PFSK-1 (cell line): ENCODE results near the gene ROBO1.

Experiments
- FOXP2 ChIP-seq: optimal IDR thresholded peaks from 2 replicates; pipeline ENCODE3; 2011; ENCODE audit warnings: borderline replicate concordance, control low read depth, inconsistent platforms; ENCODE audit not compliant: insufficient read depth; ENCODE audit errors: extremely low read length, extremely low read depth
- POLR2AphosphoS5 ChIP-seq: IDR thresholded peaks from 2 replicates; pipeline ENCODE4 v1.6.1; 2012; ENCODE audit warnings: low read depth, mild to moderate bottlenecking, control low read depth, low read length, moderate library complexity
- SIN3A ChIP-seq: IDR thresholded peaks from 2 replicates; pipeline ENCODE4 v1.6.1; 2012; ENCODE audit warnings: mild to moderate bottlenecking, low read length, moderate library complexity, borderline replicate concordance; ENCODE audit not compliant: insufficient read depth
- TAF1 ChIP-seq: IDR thresholded peaks from 2 replicates; pipeline ENCODE4 v1.6.1; 2012; ENCODE audit warnings: low read length, control low read depth, borderline replicate concordance; ENCODE audit not compliant: insufficient read depth
- TF ChIP-seq, protein P1 (sequence below), 2 experiments: IDR thresholded peaks; 2 replicates each; pipeline versions ENCODE4 v1.6.1 to v1.8.0; 2011 to 2012; ENCODE audit warnings: low read depth in 2 of 2, low read length in 2 of 2, control low read depth in 1 of 2, inconsistent platforms in 1 of 2, mild to moderate bottlenecking in 1 of 2, moderate library complexity in 1 of 2; ENCODE audit not compliant: insufficient read depth in 1 of 2

- TF ChIP-seq, protein P1, sequence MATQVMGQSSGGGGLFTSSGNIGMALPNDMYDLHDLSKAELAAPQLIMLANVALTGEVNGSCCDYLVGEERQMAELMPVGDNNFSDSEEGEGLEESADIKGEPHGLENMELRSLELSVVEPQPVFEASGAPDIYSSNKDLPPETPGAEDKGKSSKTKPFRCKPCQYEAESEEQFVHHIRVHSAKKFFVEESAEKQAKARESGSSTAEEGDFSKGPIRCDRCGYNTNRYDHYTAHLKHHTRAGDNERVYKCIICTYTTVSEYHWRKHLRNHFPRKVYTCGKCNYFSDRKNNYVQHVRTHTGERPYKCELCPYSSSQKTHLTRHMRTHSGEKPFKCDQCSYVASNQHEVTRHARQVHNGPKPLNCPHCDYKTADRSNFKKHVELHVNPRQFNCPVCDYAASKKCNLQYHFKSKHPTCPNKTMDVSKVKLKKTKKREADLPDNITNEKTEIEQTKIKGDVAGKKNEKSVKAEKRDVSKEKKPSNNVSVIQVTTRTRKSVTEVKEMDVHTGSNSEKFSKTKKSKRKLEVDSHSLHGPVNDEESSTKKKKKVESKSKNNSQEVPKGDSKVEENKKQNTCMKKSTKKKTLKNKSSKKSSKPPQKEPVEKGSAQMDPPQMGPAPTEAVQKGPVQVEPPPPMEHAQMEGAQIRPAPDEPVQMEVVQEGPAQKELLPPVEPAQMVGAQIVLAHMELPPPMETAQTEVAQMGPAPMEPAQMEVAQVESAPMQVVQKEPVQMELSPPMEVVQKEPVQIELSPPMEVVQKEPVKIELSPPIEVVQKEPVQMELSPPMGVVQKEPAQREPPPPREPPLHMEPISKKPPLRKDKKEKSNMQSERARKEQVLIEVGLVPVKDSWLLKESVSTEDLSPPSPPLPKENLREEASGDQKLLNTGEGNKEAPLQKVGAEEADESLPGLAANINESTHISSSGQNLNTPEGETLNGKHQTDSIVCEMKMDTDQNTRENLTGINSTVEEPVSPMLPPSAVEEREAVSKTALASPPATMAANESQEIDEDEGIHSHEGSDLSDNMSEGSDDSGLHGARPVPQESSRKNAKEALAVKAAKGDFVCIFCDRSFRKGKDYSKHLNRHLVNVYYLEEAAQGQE (IDR thresholded peaks at IDR 0.05; ENCODE audit: insufficient read depth in 1 of 2, low read depth in 2 of 2, low read length in 2 of 2), result no peak
- TF ChIP-seq SIN3A (no peak), POLR2AphosphoS5 (no peak), TAF1 (no peak), FOXP2 (no peak)
Observed at GRCh38 chr3:79285380-79285779, 482.4 kb downstream of the ROBO1 start.
